Measurements from ENCODE around the gene LSP1.

The LSP1 gene

DNA sequence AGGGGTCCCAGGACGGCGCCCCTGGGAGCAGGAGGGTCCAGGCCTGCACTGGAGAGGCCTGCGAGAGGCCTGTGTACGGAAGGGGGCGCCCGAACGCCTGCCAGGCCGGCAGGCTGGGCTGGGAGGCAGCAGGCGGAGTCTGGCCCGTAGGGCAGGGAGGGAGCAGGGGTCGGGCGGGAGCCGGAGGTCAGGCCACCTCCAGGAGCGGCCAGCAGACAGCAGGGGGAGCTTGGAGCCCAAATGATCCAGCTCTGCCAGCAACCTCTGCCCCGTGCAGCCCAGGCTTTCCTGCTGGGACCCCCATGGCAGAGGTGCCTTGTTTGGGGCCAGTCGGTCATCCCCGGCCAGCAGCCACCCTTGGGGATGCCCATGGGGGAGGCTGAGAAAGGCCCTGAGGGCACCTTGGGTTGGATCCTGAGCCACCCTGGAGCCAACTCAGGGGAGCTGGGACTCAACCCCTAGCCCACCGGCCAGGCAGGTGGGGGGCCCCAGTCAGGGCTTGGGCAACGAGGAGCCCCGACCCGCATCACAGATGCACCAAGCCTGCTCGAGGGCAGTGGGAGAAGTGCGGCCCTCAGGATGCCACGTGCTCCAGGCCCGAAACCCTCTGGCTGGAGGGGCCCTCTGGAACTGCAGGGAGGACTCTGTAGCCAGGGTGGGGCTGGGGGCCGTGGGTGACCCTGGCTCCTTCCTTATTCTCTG, 27.7 kb upstream of the LSP1 start:
- peak; percentile 33 for DNase-seq

- no peak for DNase-seq
These were observed 27.0 kb upstream of the LSP1 start for GRCh38 chr11:1825785-1826451.

DNA sequence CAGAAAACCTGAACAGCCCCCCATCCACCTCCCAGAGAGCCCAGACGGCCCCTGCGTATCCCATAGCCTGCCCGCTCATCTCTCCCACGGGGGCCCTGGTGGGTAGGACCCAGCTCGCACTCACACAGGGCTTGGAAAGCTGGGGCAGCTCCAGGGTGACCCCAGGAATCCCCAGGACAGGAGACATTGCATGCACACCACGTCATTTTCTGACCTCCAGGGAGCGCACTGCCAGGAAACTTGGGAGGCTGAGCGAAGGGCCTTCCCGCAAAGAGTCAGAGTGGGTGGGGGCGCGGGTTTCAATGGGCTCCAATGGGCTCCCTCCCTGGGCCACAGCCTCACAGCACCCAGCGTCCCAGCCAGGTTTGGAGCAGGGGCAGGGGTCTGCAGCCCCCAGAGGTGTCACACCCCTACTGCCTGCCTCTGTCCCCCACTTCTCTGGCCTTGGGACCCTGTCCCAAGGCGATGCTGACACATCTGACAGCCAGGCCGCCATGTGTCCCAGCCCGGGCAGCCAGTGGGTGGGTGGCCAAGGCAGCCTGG, 26.3 kb upstream of the LSP1 start:
- DNase-seq: no peak

DNA sequence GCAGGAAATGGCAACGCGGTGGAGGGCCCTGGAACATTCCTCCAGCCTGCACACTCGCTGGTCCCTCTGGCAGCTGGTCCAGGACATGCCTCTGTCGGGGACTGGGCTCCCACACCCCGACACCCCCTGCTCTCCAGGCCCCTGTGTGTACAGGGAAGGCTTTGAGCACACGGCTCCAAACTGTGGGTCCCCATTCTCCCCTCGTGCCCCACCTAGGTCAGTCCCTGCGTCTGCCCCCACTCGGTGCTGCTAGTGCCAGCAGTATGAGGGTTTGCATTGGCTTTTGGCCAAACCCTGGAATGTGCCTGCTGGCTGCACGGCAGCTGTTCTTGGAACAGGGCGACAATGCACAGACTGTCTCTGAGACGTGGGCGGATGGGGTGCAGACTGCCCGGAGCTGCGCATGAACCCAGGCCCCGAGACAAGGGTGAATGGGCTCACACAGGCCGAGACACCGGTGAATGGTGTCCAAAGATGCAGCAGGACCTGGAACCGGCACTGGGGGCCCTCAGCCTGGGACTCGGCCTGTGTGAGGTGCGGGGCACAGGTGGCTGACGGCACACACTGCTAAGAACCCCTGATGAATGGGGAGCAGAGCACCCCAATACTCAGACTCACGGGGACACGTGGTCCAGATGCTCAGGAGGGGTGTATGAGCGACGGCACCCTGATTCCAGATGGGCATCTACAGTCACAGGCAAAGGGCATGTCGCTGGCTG, 25.6 kb upstream of the LSP1 start:
- no peak for DNase-seq

- no peak for DNase-seq
These were observed 25.0 kb upstream of the LSP1 start for GRCh38 chr11:1827931-1828330.

DNA sequence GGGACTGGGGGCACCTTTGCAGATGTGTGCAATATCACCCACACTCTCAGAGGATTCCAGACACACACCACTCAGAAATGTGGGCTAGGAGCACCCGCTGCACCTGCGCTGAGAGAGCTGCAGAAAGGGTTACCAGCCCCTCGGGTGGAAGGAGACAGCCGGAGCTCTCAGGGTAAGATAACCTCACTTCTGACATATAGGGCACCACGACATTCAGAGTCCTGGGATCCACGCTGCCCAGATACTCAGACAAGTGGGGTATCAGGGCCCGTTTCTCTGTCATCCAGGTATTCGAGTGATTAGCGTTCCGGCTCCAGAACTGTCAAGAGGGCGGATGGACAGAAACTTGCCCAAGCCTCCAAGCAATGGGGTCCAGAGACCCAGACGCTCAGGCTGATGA, 24.3 kb upstream of the LSP1 start:
- DNase-seq: no peak

- DNase-seq: no peak
These were observed 23.7 kb upstream of the LSP1 start for GRCh38 chr11:1829039-1829820.

DNA sequence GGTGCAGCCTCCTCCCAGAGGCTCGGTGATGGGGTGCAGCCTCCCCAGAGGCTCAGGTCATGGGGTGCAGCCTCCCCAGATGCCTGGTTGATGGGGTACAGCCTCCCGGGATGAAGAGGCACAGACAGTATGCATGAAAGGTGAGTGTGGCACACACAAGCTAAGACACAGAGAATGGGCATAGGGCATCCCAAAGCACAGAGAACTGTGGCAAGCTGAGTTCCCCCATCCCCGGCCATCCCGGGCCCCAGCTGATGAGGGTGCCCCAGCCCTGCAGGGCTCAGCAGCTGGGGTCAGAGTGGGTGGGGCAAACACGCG, 22.9 kb upstream of the LSP1 start:
- DNase-seq: no peak

- DNase-seq: no peak
These were observed 22.3 kb upstream of the LSP1 start for GRCh38 chr11:1830322-1831223.

DNA sequence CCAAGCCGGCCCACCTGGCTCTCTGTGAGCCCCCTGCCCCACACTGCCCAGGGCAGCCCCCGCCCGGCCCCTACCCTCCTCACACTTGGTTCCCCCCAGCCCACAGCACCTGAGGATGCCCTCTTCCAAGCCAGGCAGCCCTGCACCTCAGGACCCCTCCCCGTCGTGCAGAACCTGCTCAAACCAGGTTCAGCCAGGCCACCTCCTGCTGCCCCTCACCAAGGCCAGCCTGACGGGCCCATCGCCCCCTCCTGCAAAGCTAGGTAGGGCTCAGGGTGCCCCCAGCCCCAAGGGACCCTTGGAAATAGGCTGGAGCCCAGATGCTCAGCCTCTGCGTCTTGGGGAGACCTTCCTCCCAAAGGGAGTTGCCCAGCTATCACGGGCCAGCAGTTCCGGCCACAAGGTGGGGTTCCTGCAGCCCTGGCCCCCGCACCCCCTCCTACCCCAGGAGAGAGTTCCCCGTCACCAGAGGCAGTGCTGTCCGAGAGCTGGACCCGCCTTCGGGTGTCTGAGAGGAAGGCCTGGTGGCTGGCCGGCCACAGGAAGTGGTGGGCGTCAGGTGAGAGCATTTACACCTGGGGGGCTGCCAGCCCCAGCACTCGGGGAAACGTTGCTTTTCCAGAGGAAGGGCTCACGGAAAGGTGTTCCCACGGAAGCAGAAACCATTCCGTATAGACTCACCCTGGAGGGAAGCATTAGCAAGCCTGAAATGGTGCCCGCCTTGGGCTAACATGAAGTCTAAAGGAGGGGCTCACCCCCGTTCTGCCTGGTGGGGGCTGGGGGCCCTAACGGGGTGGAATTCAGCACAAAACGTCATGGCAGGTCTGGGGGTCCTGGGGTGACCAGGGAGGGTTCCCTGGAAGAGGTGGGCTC, 21.3 kb upstream of the LSP1 start:
- DNase-seq: no peak

- DNase-seq: peak; percentile 69
These were observed 20.5 kb upstream of the LSP1 start for GRCh38 chr11:1832211-1832919.

DNA sequence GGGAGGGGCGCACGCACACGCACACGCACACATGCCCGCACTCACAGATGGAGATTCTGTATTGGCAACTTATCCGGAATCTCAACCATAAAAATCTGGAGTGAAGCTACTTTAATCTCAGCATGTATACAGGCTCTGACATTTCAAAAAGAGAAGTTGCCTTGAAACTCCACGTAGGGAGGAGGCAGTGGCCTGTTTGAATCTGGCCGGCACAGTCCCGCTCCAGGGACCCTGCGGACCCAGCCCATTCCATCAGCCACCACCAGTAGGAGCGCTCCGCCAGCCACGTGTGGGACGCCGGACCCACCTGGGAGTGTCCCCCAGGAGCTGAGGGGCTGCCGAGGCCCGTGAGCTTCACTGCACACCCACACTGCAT, 20.0 kb upstream of the LSP1 start:
- no peak for DNase-seq

GRCh38 chr11:1834062-1834610, 18.7 kb upstream of the LSP1 start:
- DNase-seq: no peak

GRCh38 chr11:1834779-1835670, 17.9 kb upstream of the LSP1 start, which contains the start of gene SYT8:
TSS of gene SYT8 (plus strand) at chr11:1834990. CDS start at chr11:1835106, 116 bp downstream.
- DNase-seq: no peak

GRCh38 chr11:1835671-1836010, 17.2 kb upstream of the LSP1 start:
- no peak for DNase-seq

GRCh38 chr11:1836011-1836945, 16.6 kb upstream of the LSP1 start:
- DNase-seq: no peak

- DNase-seq: peak; percentile 85
These were observed 15.5 kb upstream of the LSP1 start for GRCh38 chr11:1837171-1838076.

All from activated CD4-positive, alpha-beta T cell treated with anti-CD3 and anti-CD28 coated beads, Interleukin-2, Interleukin-6, amounts not matched to agents 100 ng/mL and 50 ng/mL, durations not matched to agents 16 hours and 8 hours (primary cell).